Measurements from ENCODE around the gene RPTOR.

RPTOR gene

GRCh38 chr17:80687839-80688238, 143.2 kb downstream of the RPTOR start:
- TF ChIP-seq CTCF (IDR thresholded peaks at IDR 0.05) = no peak
- no peak for DNase-seq (ENCODE audit: low spot score)
- H3K4me3 ChIP-seq = no peak overlapping the region

GRCh38 chr17:80689129-80689619, 144.5 kb downstream of the RPTOR start:
- Histone ChIP-seq H3K4me3 (no peak overlapping the region), H3K27ac (no peak overlapping the region)
- no peak for TF ChIP-seq CTCF (IDR thresholded peaks at IDR 0.05)
- DNase-seq (ENCODE audit: low spot score) = no peak

More at GRCh38 chr17:80687839-80688238, 143.2 kb downstream of the RPTOR start:
- no peak overlapping the region for H3K27ac ChIP-seq

- no peak for TF ChIP-seq CTCF (IDR thresholded peaks at IDR 0.05)
- Histone ChIP-seq H3K27ac (no peak overlapping the region), H3K4me3 (no peak overlapping the region)
- DNase-seq (ENCODE audit: low spot score) = no peak
These were observed 147.1 kb downstream of the RPTOR start for GRCh38 chr17:80691784-80692183.

- TF ChIP-seq CTCF (IDR thresholded peaks at IDR 0.05) = no peak
- H3K4me3 ChIP-seq = no peak overlapping the region
- H3K27ac ChIP-seq = no peak overlapping the region
- DNase-seq (ENCODE audit: low spot score) = no peak
These were observed 148.4 kb downstream of the RPTOR start for GRCh38 chr17:80692931-80693467.

GRCh38 chr17:80693511-80693910, 148.9 kb downstream of the RPTOR start:
- DNase-seq (ENCODE audit: low spot score) = no peak
- no peak for TF ChIP-seq CTCF (IDR thresholded peaks at IDR 0.05)
- H3K27ac ChIP-seq = no peak overlapping the region
- H3K4me3 ChIP-seq = no peak overlapping the region

GRCh38 chr17:80694085-80694991, 149.7 kb downstream of the RPTOR start:
- TF ChIP-seq CTCF (IDR thresholded peaks at IDR 0.05) = no peak
- no peak for DNase-seq (ENCODE audit: low spot score)
- no peak overlapping the region for H3K4me3 ChIP-seq
- no peak overlapping the region for H3K27ac ChIP-seq

Data from coronary artery (tissue), 2 donors.